Cardiac fibroblast (primary cell): ENCODE data around the gene ERVFRD-1.

Experiments
- DNase-seq, 2 donors: peaks; one replicate each; pipeline versions ENCODE4 v3.0.0 to v3.0.0-alpha.2; 2010; ENCODE audit warnings: low read depth in 2 of 2
- H3K4me3 ChIP-seq, 2 donors: replicated peaks in 1 of 2; 1 replicate in 1 of 2; 2 replicates in 1 of 2; pipeline ENCODE4 v1.5.1; 2011; ENCODE audit warnings: low read depth in 2 of 2, low read length in 2 of 2, mild to moderate bottlenecking in 2 of 2, moderate library complexity in 1 of 2
- TF ChIP-seq, protein P1 (sequence below): IDR thresholded peaks from one replicate; pipeline ENCODE4 v1.5.1; 2011; ENCODE audit warnings: low read depth, mild to moderate bottlenecking, low read length, inconsistent platforms

The ERVFRD-1 gene

GRCh38 chr6:11140056-11140455 is 28.5 kb upstream of the ERVFRD-1 start:
- no peak for DNase-seq
- TF ChIP-seq, protein P1, sequence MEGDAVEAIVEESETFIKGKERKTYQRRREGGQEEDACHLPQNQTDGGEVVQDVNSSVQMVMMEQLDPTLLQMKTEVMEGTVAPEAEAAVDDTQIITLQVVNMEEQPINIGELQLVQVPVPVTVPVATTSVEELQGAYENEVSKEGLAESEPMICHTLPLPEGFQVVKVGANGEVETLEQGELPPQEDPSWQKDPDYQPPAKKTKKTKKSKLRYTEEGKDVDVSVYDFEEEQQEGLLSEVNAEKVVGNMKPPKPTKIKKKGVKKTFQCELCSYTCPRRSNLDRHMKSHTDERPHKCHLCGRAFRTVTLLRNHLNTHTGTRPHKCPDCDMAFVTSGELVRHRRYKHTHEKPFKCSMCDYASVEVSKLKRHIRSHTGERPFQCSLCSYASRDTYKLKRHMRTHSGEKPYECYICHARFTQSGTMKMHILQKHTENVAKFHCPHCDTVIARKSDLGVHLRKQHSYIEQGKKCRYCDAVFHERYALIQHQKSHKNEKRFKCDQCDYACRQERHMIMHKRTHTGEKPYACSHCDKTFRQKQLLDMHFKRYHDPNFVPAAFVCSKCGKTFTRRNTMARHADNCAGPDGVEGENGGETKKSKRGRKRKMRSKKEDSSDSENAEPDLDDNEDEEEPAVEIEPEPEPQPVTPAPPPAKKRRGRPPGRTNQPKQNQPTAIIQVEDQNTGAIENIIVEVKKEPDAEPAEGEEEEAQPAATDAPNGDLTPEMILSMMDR, result no peak
- no peak overlapping the region for H3K4me3 ChIP-seq

DNA sequence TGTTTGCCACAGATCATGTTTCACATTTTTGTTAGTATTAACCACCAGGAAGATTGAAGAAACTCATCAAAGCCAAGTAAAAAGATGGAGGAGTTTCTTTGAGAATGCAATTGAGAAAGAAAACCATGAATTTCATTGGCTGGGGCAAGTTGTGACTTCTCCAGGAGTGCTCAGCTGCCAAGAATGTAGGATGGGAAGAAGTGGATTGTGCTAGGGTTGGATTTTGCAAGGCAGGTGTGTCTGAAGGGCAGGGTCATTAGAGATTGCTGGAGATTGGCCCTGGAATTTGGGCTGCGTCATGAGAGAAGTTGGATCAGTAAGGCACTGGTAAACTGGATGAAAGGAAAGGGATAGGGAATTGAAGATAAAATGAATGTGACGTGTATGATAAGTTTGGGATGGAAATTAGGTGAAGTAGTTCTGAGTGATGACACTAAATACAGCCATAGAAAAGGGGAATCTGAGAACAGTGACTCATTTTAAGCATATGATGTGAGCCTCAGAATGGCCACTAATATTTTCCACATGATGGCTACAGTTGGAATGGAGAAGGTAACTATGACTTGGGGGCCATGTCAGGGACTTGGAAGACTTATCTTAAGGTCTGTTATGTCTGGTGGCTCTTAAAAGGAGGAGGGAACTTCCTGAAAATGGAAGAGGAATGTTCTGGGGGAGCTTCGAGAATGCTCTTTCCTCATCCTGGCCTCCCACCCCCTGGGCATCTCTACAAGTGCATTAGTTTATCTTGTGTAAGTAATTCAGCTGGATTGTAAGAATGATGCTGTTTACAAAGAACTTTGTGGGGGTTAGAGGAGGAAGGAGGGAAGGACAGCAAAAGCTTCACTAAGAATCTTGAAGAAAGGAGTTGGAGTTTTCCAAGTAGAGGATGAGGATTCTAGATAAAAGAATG is 27.8 kb upstream of the ERVFRD-1 start:
- peak; percentile 20 to 64 for DNase-seq
- no peak overlapping the region for H3K4me3 ChIP-seq
- TF ChIP-seq, protein P1, result no peak

DNA sequence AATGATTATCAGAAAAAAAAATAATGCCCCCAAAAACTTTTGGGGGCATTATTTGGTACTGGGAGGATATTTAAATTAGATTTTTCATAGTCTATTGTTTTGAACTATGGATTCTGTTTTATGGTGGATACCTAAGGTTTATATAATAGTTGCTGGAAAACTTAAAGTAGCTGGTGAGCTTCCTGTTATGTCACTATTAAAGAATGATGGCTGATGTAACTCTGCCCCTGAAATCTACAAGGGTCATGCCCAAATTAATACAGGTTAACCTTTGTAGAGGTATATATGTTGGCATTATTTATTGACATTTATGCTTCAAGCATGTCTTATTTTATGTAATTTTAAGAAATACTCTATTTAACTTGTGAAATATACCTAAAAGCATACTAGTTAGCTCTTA is 25.3 kb upstream of the ERVFRD-1 start:
- TF ChIP-seq, protein P1, result no peak
- no peak for DNase-seq
- no peak overlapping the region for H3K4me3 ChIP-seq

DNA sequence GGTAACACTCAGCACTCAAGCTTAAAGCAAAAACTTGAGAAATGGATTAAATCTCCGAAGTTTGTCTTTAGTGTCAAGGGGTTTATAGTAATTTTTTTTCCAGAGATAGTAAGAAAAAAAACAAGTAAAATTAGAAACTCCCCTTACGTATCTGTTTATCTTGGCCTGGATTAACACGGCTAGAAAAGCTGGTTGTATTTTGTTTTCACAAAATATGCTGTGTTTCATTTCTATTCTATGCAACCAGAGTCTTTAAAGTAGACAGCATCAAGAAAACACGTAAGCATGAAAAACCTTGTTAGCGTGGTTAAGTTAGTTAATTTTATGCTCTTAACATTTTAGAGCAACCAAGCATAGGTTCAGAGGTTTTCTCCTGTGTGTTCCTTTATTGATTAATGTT is 21.8 kb upstream of the ERVFRD-1 start:
- peak in 1 of 2 donors; percentile 62 for DNase-seq
- TF ChIP-seq, protein P1, result no peak
- no peak overlapping the region for H3K4me3 ChIP-seq

GRCh38 chr6:11132194-11132888 is 20.8 kb upstream of the ERVFRD-1 start:
- TF ChIP-seq, protein P1, result no peak
- no peak for DNase-seq
- no peak overlapping the region for H3K4me3 ChIP-seq

- no peak for DNase-seq
- TF ChIP-seq, protein P1, result no peak
- H3K4me3 ChIP-seq, result no peak overlapping the region
Observed at GRCh38 chr6:11130605-11131004, 19.1 kb upstream of the ERVFRD-1 start.
